Ishikawa (cell line): ENCODE measurements around the gene PDYN.

Experiments
- CEBPB ChIP-seq: IDR thresholded peaks from 2 replicates; pipeline ENCODE4 v1.6.1; 2012
- CREB1 ChIP-seq: IDR thresholded peaks from 2 replicates; pipeline ENCODE4 v1.6.1; 2012; ENCODE audit warnings: low read depth
- EGR1 ChIP-seq: IDR thresholded peaks from 2 replicates; pipeline ENCODE4 v1.6.1; 2012
- EP300 ChIP-seq: IDR thresholded peaks from 2 replicates; pipeline ENCODE4 v1.6.1; 2012; ENCODE audit warnings: borderline replicate concordance
- FOXM1 ChIP-seq: IDR thresholded peaks from 2 replicates; pipeline ENCODE4 v1.6.1; 2012; ENCODE audit warnings: low read depth, borderline replicate concordance
- RAD21 ChIP-seq: IDR thresholded peaks from 2 replicates; pipeline ENCODE4 v1.6.1; 2012; ENCODE audit warnings: low read depth
- REST ChIP-seq: IDR thresholded peaks from 2 replicates; pipeline ENCODE4 v1.6.1; 2012; ENCODE audit warnings: low read depth, mild to moderate bottlenecking
- TAF1 ChIP-seq: IDR thresholded peaks from 2 replicates; pipeline ENCODE4 v1.6.1; 2012; ENCODE audit warnings: low read depth, mild to moderate bottlenecking
- TCF12 ChIP-seq: IDR thresholded peaks from 2 replicates; pipeline ENCODE4 v1.6.1; 2012; ENCODE audit warnings: low read depth
- TEAD4 ChIP-seq: IDR thresholded peaks from 2 replicates; pipeline ENCODE4 v1.6.1; 2012
- YY1 ChIP-seq: IDR thresholded peaks from 2 replicates; pipeline ENCODE4 v1.6.1; 2012; ENCODE audit warnings: low read depth
- ZBTB7A ChIP-seq: IDR thresholded peaks from 2 replicates; pipeline ENCODE4 v1.6.1; 2012; ENCODE audit warnings: low read depth
- TF ChIP-seq, protein P1 (sequence below): IDR thresholded peaks from 2 replicates; pipeline ENCODE4 v1.6.1; 2012

GRCh38 chr20:1994627-1995026 lies 769 bp upstream of the PDYN start:
- TF ChIP-seq YY1 (no peak), TAF1 (no peak), EP300 (no peak), CREB1 (no peak), REST (no peak), RAD21 (no peak), CEBPB (no peak), ZBTB7A (no peak), FOXM1 (no peak), TCF12 (no peak), TEAD4 (no peak), EGR1 (no peak)
- TF ChIP-seq, protein P1, sequence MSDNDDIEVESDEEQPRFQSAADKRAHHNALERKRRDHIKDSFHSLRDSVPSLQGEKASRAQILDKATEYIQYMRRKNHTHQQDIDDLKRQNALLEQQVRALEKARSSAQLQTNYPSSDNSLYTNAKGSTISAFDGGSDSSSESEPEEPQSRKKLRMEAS = no peak
